HG03025 (cell line): ENCODE data around the gene POLR2J.
A peak's percentile ranks its signal among the peaks of the same experiment; 100 is the strongest.
"Not testable (repeated sequence)": the region's sequence is repeated elsewhere in the genome, so short reads cannot be mapped to it uniquely, and the experiment has no call there.

Experiments
- ATAC-seq: cut with Tn5 transposase; IDR thresholded peaks from one replicate; pipeline ENCODE4 v1.9.1; 2021; ENCODE audit warnings: mild to moderate bottlenecking, moderate library complexity; ENCODE audit not compliant: unreplicated experiment, low FRiP score

POLR2J gene

DNA sequence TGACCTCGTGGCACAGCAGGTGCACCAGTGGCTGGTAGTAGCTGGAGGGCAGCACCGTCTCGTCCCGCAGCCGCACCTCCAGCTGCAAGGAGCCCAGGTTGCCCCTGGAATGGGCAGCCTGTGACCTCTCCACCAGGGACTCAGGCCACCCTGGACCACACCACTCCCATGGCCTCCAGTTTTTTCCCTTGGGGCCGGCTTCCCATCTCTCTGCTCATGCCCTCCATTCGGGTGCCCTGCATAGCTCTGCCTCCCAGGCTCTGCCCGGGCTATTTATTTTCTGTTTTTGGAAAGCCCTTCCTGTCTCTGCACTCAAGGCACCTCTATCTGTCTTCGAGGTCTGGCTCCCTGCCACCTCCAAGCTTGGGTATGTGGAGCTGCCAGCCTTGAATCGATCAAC lies 18.1 kb upstream of the POLR2J start:
- not testable (repeated sequence) for ATAC-seq

DNA sequence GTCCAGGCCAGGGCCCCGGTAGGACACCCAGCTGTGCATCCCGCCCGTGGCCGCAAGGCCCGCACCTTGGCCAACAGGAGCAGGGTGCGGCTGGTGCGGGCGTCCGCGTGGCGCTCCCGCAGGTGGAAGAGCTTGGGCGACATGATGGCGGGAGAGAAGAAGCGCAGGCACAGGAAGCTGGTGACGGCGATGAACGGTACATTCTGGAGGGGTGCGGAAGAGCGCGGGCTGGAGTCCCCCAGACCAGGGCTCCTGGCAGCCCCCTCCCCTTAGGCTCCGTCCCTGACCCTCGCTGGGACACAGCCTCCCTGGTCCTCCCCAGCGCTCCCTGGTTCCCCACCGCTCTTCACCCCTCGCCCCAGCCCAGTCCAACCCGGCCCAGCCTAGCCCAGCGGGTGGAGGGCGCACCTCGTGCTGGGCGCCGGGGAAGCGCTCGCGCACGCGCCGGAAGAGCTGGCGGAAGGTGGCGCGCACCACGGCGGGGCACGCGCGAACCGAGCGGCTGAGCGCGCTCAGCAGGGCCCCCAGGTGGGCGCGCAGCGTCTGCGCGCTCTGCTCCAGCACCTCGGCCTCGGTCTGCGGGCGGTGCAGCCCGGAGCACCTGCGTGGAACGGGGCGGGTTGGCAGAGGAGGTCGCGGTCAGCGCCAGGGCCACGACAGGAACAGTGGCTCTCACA lies 15.9 kb upstream of the POLR2J start:
- peak; percentile 44 for ATAC-seq

DNA sequence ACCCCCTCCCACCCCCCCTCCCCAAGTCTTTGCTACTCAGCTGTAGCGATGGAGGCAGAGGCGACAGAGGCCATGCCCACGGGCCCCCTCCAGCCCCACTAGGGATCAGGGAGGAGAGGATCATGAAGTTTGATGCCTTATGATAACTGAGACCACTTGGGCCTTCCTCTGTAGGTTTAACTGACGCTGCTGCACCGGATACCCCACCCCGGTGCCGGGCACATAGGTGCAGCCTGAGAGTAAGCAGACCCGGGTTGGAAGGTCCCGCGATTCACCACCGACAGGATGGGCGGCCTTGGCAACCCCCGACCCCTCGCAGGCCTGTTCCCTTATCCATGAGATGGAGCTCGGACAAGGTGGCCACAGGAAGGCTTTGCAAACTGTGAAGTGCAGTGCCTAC lies 15.3 kb upstream of the POLR2J start:
- not testable (repeated sequence) for ATAC-seq

DNA sequence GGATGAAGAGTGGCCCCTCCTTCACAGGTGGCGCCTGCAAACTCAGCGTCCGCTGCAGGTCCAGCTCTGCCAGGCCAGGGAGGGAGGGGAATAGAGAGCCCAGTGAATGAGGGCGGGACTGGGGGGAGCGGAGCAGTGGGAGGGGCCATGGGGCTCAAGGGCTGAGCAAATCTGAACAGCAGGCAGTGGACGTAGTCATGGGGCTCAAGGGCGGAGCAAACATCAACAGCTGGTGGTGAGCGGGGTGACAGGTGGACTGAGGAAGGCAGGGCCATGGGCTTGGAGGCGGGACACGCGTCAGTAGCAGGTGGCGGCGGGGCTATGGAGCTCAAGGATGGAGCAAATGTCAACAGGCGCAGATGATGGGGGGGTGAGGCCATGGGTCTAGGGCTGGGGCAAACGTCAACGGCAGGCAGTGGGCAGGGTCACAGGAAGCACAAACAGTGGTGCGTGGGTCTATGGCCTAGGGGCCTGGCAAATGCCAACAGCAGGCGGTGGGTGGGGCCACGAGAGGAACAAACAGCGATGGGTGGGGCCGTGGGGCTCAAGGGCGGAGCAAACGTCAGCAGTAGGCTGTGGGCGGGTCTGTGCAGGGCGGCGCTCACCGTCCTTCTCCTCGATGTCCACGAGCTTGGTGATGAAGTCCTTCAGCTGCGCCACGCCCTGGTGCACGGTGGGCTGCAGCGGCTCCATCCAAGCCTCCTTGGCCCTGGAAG lies 14.7 kb upstream of the POLR2J start:
- ATAC-seq, result not testable (repeated sequence)

DNA sequence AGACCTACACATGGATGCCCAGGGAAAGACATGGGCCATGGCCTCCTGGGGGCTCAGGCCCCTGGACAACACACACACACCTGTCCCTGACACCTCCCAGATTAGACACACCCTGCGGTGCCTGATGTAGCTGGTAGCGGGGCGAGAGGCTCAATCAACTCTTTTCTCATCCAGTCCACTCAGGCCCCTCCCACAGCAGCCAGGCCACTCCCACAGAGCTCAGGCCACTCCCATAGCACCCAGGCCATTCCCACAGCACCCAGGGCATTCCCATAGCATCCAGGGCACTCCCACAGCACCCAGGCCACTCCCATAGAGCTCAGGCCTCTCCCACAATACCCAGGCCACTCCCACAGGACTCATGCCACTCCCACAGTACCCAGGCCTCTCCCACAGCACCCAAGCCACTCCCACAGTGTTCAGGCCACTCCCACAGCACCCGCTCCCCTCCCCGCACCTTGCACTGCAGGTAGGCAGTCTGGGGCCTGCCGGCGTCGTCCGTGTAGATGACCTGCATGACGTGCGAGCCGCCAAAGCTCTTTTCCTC lies 11.9 kb upstream of the POLR2J start:
- ATAC-seq, result peak; percentile 31

DNA sequence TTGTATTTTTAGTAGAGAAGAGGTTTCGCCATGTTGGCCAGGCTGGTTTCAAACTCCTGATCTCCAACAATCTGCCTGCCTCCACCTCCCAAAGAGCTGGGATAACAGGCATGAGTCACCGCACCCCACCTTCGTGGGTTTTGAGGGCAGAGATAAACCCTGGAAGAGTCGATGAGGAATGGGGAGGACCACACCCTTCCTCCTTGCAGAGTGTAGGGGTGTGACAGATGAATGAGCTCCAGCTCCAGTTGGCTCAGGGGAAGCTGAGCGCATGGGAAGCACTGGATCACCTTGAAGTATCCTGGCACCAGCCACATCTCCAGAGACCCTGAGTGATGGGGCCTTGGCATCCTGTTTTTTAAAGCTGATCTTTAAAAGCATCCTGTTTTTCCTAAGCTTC lies 5.6 kb upstream of the POLR2J start:
- not testable (repeated sequence) for ATAC-seq

DNA sequence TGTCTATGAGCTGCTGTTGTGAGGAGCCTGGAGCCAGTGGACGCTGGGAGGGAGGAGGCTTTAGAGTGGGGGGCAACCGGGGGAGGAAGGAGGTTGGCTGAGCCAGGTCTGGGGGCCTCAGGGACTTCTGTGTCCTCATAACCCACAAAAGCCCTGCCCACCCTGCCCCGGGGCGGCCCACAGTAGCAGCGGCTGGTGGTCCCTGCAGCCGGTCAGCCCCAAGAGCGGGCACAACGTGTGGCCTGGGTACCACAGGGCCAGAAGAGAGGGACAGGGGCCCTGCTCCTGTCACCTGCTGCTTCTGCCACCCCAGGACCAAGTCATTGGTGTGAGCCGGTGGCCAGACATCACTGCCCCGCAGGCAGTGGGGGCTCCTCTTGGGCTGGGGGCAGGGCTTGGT lies 3.2 kb upstream of the POLR2J start:
- not testable (repeated sequence) for ATAC-seq

DNA sequence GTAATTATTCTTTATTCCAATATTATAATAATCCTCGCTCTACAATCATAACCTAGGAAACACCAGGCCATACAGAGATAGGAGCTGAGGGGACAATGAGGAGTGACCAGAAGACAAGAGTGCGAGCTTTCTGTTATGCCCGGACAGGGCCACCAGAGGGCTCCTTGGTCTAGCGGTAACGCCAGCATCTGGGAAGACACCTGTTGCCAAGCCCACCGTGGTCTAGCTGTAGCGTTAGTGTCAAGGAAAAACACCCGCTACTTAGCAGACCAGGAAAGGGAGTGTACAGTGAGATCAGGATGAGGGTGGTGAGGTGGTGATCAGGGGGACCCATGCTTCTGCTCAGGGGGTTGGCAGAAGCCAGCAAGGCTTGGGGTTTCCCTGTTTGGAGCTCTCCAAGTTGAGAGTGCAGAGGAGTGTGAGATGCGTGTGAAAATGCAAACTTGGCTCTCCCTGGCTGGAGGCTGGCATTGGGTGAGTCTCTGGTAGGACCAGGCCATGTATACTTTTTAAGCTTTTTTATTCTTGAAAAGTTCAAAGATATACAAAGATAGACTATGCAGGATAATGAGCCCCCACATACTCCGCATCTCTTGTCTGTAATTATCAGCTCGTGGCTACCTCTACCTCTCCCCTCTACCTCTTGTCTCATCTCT lies 1.4 kb upstream of the POLR2J start:
- not testable (repeated sequence) for ATAC-seq

DNA sequence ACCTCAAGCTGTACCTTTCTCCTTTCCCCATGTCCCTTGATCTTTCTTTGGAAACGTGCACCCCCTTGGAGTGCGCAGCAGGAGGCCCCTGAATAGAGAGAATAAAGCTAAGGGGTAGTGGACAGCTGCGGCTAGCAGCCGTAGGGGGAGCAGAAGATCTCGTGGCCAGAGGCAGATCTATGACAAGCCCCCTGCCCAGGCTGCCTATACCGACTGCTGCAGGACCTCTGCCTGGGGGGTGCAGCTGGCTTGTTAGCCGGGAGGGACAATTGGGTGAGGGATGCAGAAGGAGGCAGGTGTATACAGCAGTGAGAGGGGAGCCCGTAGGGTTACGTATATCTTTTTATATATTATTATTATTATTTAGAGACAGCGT lies 475 bp upstream of the POLR2J start:
- peak; percentile 26 for ATAC-seq

DNA sequence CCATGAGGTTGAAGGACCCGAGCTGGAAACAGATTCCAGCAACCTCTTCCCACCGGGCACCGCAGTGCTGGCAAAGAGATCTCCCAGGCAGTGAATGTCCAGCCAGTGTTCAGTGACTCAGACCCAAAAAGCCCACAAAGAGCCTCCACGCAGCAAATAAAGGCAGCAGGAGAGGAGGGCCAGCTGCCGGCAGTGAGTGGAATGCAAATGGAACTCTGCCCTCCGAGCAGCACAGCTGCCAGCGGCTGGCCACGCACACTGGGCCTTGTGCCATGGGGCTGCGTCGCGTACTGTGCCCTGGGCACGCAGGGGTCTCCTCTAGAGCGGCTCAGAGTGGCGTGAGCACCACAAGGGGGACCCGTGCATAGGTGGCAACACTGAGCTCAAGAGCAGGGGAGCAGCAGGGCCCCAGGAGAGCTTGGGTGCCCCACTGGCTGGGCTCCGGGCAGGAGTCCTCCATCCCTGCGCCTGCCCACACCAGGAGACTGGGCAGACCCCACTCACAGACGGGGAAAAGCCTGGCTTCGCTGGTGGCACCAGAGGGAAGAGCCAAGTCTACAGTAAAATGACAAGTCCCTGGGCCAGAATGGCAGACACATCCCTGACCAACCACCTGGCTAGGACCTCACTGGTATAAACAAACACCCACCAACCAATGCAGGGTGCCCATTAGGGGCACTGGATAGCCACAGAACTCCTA lies 3.8 kb downstream of the POLR2J start:
- ATAC-seq, result not testable (repeated sequence)

DNA sequence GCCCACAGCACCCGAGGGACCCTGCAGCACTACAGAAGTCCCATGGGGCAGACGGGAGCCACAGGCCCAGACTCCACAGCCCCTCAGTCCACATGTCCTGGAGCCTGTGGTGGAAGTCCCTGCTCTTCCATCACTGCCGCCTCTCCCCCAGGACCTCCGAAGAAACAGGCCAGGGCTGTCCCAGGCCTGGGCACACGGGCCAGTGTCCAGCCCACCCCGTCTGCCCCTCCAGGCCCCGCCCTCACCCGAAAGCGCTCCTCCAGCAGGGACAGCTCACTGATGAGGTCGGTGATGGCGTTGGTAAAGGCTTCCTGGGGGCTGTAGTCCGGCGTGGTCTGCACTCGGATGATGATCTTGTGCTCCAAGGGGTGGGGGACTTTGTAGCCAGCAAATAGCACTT lies 4.6 kb downstream of the POLR2J start:
- ATAC-seq, result not testable (repeated sequence)

DNA sequence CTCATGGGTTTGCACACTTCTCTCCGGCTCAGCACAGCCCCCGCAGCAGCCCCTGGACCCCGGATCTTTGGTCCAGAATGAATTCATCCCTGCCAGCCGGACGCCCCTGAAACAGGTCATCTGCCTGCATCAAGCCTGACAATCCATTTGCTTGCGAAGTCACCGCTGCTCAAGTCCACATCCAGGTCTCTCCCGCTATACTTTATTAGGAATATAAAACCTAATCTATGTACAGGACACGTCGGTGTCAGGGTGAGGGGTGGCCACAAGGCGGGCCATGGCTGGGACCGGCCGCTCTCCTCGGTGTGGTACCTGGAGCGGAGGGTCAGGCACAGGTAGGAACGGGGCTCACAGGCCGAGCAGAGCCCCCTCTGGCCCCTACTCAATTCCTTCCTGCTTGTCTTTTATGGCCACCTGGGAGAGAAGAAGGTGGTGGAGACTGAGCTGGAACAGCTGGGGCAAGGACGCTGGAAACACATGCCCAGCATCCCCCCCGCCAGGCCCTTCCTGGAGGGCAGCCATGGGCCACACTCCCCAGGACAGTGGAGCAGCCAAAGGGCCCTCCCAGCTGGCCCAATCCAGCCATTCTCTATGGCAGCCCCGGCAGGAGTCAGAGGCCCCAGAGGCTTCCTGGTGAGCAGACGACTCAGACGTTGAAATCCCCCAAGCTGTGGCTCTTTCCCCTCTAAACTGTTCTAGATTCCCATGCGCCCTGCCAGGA lies 5.3 kb downstream of the POLR2J start:
- ATAC-seq, result no peak

DNA sequence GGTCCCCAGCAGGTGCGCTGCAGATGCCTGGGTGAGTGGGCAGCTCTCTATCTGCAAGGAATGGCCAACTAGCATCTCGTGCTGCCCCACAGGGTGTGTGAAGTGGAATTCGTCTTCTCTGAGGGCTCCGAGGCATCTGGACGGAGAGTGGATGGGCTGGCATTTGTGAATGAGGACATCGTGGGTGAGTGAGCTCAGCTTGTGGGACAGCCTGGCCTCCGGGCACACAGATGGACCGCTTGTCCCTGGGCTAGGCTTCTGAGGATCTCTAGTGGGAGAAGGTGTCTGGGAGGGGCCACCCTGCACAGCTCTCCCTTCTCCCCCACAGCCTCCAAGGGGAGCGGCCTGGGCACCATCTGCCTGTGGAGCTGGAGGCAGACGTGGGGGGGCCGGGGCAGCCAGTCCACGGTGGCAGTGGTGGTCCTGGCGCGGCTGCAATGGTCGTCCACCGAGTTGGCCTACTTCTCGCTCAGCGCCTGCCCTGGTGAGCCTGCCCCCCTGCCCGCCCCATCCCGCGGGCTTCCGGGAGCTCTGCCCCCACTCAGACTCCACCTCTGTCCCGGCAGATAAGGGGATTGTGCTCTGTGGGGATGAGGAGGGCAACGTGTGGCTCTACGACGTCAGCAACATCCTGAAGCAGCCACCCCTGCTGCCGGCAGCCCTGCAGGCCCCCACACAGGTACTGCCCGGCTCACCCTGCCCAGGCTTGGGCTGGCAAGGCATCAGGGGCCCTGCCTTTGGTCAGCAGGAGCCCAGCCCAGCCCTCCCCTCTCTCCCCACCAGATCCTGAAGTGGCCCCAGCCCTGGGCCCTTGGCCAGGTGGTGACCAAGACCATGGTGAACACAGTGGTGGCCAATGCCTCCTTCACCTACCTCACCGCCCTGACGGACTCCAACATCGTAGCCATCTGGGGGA lies 6.3 kb downstream of the POLR2J start:
- no peak for ATAC-seq

DNA sequence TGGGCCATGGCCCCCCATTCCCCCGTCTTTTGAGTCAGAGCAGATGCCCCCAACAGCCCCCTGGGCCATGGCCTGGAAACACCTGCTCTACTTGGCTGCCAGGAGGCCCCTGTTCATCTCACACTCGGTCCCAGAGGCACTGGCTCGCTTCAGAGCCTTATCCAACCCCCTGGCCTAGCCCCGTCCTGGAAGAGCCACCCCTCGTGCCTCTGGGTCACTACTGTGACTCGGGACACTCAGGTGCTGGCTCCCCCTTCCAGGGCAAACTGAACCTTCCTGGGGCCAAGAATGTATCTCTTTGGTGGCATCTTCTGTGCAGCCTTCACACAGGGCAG lies 7.0 kb downstream of the POLR2J start:
- ATAC-seq, result no peak

DNA sequence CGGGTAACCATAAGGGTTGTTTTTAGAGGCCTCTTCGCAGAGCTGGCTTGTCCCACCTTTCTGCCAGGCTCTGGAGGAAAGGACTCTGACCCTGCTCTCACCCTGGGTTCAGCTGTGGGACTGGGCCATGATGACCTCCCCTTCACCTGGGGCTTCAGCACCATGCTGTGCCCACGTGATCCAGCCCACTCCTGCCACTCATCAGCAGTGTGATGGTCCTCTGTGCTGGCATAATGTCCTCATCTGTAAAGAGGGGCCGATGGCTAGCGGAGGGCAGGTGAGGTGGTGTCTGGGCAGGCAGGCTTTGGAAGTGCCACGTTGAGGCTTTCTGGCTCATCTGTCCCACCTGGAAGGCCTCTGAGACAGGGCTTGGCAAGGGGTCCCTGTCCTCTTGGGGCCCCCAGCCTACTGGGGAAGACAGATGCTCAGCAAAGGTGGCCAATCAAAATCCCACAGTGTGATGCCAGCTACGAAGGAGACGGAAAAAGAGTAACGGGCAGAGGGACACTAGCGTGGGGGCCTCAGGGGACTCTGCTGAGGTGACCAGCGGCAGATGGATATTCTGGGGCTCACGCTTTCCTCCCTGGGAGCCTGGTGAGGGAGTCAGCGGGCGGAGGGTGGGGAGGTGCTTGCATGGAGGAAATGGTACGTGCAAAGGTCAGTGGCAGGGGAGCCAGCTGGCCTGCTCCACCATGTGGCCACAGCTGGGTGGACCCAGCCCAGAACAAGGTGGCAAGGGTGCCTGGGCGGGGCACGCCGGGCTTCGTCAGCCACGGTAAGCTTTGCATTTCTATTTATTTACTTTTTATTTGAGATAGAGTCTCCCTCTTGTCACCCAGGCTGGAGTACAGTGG lies 8.5 kb downstream of the POLR2J start:
- no peak for ATAC-seq

DNA sequence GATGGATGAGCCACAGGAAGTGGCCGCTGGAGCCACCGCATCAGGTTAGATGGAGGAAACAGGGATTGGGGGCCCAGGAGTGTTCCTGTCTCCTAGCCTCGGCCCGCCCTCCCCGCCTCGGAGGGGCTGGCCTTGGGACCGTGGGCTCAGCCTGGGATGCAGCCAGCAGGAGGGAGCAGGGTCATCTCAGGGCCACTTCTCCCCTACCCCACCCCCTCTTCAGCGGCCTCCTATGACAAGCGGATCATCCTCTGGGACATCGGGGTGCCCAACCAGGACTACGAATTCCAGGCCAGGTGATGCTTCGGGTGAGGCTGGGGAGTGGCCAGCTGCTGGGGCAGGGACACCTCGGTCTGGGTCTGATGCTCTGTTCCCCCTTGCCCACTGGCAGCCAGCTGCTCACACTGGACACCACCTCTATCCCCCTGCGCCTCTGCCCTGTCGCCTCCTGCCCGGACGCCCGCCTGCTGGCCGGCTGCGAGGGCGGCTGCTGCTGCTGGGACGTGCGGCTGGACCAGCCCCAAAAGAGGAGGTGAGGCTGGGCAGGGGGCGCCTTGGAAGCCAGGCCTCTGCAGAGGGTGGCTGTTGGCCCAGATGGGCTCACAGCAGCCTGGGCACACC lies 9.3 kb downstream of the POLR2J start:
- no peak for ATAC-seq

DNA sequence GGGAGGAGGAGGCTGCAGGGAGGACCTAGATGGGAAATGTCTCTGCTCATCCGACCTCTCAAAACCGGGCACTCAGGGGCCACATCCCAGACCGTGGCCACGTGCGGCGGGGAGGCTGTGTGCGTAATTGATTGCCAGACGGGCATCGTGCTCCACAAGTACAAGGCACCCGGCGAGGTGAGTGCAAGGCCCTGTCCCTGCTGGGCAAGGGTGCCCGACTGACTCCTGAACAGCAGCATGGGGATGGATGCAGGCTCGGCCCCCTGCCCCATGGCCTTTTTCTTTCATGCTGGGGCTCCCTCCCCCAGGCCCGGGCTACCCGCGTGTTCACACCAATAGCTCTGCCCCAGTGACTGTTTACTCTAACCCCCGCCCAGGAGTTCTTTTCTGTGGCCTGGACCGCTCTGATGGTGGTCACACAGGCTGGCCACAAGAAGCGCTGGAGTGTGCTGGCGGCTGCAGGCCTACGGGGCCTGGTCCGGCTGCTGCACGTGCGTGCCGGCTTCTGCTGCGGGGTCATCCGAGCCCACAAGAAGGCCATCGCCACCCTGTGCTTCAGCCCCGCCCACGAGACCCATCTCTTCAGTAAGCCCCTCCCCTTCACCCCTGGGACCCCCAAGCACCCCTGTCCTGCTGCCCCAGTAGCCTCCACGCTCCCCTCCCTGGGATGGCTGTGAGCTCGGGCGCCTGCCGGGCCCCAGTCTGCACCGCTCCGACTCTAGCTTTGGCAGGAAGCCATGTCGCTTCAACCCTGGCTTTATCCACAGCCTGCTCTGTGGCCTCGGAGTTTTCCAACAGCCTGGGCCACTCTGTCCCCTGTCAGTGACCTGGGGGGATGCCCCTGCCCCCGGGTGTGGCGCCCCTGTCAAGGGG lies 10.0 kb downstream of the POLR2J start:
- no peak for ATAC-seq
